ENCODE results near the gene CAMSAP3.

CAMSAP3 gene

GRCh38 chr19:7645656-7646425, 50.2 kb downstream of the CAMSAP3 start:
- no peak for FAIRE-seq
- DNase-seq (ENCODE audit: insufficient read length, low spot score): no peak

GRCh38 chr19:7646426-7646700, 50.7 kb downstream of the CAMSAP3 start:
- DNase-seq (ENCODE audit: insufficient read length, low spot score) (no peak), FAIRE-seq (no peak)

More at GRCh38 chr19:7645656-7646425, 50.2 kb downstream of the CAMSAP3 start:
- TF ChIP-seq, protein P1, sequence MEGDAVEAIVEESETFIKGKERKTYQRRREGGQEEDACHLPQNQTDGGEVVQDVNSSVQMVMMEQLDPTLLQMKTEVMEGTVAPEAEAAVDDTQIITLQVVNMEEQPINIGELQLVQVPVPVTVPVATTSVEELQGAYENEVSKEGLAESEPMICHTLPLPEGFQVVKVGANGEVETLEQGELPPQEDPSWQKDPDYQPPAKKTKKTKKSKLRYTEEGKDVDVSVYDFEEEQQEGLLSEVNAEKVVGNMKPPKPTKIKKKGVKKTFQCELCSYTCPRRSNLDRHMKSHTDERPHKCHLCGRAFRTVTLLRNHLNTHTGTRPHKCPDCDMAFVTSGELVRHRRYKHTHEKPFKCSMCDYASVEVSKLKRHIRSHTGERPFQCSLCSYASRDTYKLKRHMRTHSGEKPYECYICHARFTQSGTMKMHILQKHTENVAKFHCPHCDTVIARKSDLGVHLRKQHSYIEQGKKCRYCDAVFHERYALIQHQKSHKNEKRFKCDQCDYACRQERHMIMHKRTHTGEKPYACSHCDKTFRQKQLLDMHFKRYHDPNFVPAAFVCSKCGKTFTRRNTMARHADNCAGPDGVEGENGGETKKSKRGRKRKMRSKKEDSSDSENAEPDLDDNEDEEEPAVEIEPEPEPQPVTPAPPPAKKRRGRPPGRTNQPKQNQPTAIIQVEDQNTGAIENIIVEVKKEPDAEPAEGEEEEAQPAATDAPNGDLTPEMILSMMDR (IDR thresholded peaks at IDR 0.05; ENCODE audit: insufficient read depth, missing control alignments): no peak

GRCh38 chr19:7647156-7647555, 51.5 kb downstream of the CAMSAP3 start:
- FAIRE-seq (no peak), DNase-seq (ENCODE audit: insufficient read length, low spot score) (no peak)
- TF ChIP-seq, protein P1 (IDR thresholded peaks at IDR 0.05; ENCODE audit: insufficient read depth, missing control alignments): no peak

More at GRCh38 chr19:7646426-7646700, 50.7 kb downstream of the CAMSAP3 start:
- TF ChIP-seq, protein P1 (IDR thresholded peaks at IDR 0.05; ENCODE audit: insufficient read depth, missing control alignments): no peak

DNA sequence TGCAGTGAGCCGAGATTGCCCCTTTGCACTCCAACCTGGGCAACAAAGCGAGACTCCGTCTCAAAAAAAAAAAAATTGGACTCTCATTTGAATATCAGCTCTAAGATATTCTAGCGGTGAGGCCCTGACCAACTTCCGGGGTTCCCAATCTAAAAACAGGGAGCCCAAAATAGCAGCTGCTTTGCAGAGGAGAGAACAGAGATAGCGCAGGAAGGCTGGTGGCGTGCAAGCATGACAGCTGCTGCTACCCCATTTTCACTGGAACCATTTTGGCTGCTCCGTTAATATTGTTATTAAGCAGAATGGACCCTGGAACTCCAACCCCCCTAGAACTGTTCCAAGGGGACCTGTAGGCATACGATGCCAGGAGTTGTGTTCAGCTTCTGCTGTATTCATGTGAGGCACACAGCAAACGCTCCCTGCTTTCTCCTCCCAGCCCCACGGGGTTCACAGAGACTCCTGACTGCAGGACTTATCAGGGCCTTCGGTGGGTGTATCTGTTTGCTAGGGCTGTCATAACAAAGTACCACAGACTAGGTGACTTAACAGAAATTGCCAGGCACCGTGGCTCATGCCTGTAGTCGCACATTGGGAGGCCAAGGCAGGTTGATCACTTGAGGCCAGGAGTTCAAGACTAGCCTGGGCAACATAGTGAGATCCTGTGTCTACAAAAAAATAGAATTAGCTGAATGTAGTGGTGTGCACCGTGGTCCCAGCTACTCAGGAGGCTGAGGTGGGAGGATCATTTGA, 52.8 kb downstream of the CAMSAP3 start:
- FAIRE-seq: no peak
- TF ChIP-seq, protein P1 (IDR thresholded peaks at IDR 0.05; ENCODE audit: insufficient read depth, missing control alignments): no peak
- no peak for DNase-seq (ENCODE audit: insufficient read length, low spot score)

DNA sequence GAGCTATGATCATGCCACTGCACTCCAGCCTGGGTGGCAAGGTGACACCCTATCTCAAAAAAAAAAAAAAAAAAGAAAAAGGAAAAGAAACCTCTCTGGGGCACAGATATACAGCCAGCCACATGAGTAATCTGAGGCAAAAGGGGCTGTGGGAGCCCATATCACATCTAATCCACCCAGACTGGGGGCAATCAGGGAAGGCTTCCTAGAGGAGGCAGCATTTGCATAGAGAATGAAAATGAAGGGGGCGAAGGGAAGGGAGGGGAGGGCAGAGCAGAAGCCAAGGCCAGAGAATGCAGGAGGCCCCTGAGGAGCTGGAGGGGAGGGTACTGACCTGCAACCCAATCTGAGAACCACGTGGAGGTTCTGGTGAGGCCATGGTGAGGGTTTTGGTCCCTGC, 54.5 kb downstream of the CAMSAP3 start:
- DNase-seq (ENCODE audit: insufficient read length, low spot score) (no peak), FAIRE-seq (no peak)
- TF ChIP-seq, protein P1 (IDR thresholded peaks at IDR 0.05; ENCODE audit: insufficient read depth, missing control alignments): no peak

GRCh38 chr19:7652061-7652641, 56.5 kb downstream of the CAMSAP3 start:
- TF ChIP-seq, protein P1 (IDR thresholded peaks at IDR 0.05; ENCODE audit: insufficient read depth, missing control alignments): peak; percentile 87
- DNase-seq (ENCODE audit: insufficient read length, low spot score) (peak; percentile 77), FAIRE-seq (no peak)

Measured in D721Med (cell line).